ENCODE data around the gene ZGPAT.
A peak's percentile ranks its signal among the peaks of the same experiment; 100 is the strongest.

Gene ZGPAT

GRCh38 chr20:63678667-63679465 lies 29.0 kb upstream of the ZGPAT start:
- DNase-seq, result no peak

- DNase-seq, result no peak
Observed at GRCh38 chr20:63679799-63680305, 28.0 kb upstream of the ZGPAT start.

- DNase-seq, result no peak
Observed at GRCh38 chr20:63680427-63680826, 27.4 kb upstream of the ZGPAT start.

GRCh38 chr20:63680857-63681608 lies 26.8 kb upstream of the ZGPAT start:
- no peak for DNase-seq

DNA sequence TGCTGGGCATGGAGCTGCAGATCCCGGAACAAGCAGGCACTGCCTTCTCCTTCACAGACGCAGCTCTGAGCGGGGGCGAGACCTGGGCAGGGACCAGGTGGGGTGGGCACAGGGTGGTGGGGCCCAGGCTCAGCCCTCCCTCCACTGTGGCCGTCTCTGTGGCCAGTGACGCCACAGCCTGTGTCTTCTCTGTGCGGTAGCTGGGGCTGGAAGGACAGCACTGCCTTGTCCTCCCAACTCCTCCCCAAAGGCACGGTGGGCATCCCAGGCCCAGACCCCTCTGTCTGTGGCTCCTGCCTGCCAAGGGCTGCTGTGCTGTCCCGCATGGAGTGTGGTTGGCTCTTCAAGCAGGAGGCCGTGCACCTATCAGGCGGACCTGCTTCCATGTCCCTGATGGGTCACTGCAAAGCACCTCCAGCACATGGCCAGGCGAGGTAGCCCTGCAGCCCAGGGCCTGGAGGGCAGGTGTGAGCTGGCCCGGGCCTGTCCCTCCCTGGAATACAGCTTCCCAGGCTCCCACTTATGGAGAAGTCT lies 26.2 kb upstream of the ZGPAT start:
- no peak for DNase-seq

DNA sequence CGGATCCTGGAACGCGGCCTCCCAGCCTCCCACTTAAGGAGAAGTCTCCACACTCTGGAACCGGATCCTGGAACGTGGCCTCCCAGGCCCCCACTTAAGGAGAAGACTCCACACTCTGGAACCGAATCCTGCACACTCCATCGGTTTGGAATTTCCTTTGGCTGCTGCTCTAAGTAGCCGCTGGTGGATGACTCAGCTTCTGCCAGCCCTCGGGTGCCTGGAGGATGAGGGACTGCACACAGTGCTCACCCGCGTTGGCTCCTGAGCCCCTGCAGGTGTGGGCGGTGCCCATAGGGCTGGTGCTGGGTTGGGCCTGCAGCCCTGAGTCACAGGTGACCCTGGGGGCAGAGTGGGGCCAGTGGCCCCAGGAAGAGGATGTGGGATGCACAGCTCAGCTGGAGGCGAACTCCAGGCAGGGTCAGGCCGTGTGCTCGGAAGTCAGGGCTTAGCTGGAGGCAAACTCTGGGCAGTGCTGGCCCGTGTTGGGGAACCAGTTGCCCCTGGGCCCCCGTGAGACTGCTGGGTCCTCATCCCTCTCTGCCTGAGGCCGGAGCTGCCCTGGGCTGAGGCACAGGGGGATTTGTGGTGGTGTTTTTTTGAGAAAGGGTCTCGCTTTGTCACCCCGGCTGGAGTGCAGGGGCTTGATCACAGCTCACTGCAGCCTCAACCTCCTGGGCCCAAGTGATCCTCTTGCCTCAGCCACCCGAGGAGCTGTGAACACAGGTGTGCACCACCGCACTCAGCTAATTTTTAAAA lies 25.3 kb upstream of the ZGPAT start:
- DNase-seq, result peak; percentile 96

- no peak for DNase-seq
Observed at GRCh38 chr20:63685269-63686026, 22.4 kb upstream of the ZGPAT start.

GRCh38 chr20:63686094-63686491 lies 21.7 kb upstream of the ZGPAT start:
- no peak for DNase-seq

GRCh38 chr20:63686492-63687321 lies 21.1 kb upstream of the ZGPAT start:
- DNase-seq, result peak; percentile 63

- no peak for DNase-seq
Observed at GRCh38 chr20:63687419-63688178, 20.2 kb upstream of the ZGPAT start.

DNA sequence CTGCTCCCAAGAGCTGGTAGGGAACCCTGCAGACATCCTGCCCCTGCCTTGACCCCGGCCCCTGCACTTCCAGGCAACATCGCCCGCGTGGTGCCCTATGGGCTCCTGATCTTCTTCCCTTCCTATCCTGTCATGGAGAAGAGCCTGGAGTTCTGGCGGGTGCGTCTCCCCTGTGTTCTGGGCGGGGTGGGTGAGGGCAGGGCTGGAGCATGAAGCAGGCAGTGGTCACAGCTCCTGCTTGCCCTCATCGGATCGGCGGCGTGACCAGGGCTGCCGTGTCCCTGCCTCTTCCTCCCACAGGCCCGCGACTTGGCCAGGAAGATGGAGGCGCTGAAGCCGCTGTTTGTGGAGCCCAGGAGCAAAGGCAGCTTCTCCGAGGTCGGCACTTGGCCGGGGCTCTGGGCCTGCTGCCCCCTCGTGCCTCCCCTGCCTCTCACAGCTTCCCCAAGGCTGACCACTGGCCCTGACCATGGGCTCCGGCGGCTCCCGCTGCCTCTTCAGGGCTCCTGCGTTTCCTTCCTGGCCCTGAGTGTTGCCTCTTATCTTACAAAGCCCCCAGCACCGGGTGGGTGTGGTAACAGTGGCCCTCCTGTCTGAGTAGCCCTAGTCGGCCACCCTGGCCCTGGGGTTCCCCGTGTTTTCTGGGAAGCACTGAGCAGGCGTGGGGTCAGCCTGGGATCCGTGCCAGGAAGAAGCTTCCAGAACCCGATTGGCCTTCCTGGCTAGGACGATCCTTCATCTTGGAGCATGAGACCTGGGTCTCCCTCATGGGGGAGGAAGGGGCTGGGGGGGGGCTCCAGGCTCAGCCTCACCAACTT lies 19.4 kb upstream of the ZGPAT start:
- no peak for DNase-seq

DNA sequence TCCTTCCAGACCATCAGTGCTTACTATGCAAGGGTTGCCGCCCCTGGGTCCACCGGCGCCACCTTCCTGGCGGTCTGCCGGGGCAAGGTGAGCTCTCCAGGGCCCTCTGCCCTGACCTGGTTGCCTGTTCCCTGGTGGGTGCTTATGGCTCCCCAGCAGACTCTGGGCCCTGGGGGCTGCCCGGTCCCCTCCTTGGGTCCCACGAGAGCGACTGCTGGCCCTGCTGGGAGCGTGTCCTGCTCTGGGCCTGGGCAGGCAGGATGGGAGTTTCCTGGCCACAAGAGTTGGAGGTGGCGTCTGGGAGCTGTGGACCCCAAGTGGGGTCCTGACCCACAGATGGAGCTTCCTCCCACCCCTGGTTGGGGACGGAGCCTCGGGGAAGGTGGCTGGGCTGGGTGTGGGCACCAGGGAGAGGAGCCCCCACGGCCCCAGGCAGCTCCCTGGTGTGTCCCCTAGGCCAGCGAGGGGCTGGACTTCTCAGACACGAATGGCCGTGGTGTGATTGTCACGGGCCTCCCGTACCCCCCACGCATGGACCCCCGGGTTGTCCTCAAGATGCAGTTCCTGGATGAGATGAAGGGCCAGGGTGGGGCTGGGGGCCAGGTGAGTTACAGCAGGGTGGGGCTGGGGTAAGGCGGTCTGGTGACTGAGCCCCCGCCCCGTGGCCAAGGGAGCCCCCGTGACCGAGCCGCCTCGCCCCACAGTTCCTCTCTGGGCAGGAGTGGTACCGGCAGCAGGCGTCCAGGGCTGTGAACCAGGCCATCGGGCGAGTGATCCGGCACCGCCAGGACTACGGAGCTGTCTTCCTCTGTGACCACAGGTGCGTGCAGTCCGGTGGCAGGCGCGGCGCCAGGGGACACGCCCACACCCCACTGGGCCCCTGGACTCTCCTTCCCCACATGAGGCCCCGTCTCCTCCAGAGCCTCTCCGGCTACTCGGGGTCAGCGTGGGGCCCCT lies 18.5 kb upstream of the ZGPAT start:
- no peak for DNase-seq

GRCh38 chr20:63690003-63690897 lies 17.6 kb upstream of the ZGPAT start:
- DNase-seq, result no peak

DNA sequence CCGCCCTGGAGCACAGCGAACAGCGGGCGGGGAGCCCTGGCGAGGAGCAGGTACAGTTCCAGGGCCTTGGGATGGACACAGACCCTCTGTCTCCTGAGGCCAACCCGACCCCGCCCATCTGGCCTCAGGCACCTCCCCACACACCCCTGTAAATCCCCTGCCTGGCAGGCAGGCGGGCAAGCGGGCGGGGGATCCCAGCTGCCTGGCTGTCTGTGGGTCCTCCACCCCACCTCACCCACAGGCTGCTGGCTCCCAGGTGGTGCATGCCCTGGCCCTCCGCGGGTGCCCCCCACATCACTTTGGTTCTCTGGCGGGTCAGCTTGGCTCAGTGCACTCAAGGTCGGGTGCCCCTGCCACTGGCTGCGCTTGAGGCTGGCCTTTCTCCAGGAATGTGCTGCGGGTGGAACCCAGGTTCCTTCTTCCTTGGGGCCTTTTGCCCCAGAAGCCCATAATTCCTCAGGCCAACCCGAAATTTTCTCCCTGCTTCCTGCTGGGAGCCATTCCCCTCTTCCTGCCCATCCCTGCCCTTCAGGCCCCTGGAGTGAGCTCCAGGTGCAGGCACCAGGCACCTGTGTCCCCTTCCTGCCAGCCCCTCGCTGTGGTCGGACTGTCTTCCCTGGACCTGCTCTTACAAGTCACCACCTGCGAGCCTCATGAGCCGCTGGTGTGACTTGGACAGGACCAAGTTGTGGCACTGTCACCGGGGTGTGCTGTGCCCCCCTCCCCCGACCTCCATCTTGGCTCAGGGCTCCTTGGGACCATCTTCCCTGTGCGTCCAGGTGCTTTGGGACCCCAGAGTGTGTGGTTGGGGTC lies 16.7 kb upstream of the ZGPAT start:
- no peak for DNase-seq

- DNase-seq, result no peak
Observed at GRCh38 chr20:63691711-63692435, 16.0 kb upstream of the ZGPAT start.

Data from fibroblast of skin of abdomen (primary cell).